HepG2 (cell line): ENCODE measurements around the gene SREBF1. TPM values are rescaled to one million over a fixed set of nuclear protein-coding genes. Genes with fewer than 3 reads are reported as not detected.
A peak's percentile ranks its signal among the peaks of the same experiment; 100 is the strongest.

Source experiments
- DBP ChIP-seq: sonication (generic); formaldehyde crosslinking; IDR thresholded peaks from 2 replicates; pipeline ENCODE4 v1.4.0; 2020; ENCODE audit warnings: missing genetic modification reagents; ENCODE audit errors: not compliant biosample characterization
- EP300 ChIP-seq, 3 experiments: sonication (generic) in 1 of 3; formaldehyde crosslinking in 1 of 3; IDR thresholded peaks; 2 replicates each; pipeline versions ENCODE4 v1.5.1 to v1.6.1; 2011 to 2020; ENCODE audit warnings: low read depth in 2 of 3, low read length in 2 of 3, borderline replicate concordance in 1 of 3, improper control_type of control experiment in 1 of 3, mild to moderate bottlenecking in 1 of 3, missing genetic modification reagents in 1 of 3, moderate library complexity in 1 of 3
- FUBP1 ChIP-seq: sonication (generic); formaldehyde crosslinking; IDR thresholded peaks from 2 replicates; pipeline ENCODE4 v1.5.1; 2020; ENCODE audit warnings: missing genetic modification reagents, mild to moderate bottlenecking, borderline replicate concordance
- SATB2 ChIP-seq: sonication (generic); formaldehyde crosslinking; IDR thresholded peaks from 2 replicates; pipeline ENCODE4 v1.5.0; 2020; ENCODE audit warnings: missing genetic modification reagents
- SMC3 ChIP-seq: IDR thresholded peaks from 2 replicates; pipeline ENCODE4 v1.6.1; 2011; ENCODE audit warnings: low read length, improper control_type of control experiment
- SOX5 ChIP-seq: IDR thresholded peaks from 2 replicates; pipeline ENCODE4 v1.6.1; 2016; ENCODE audit warnings: borderline replicate concordance
- ZBTB40 ChIP-seq, 2 experiments: fragments of 450-650 bp in 1 of 2; sonication (generic) in 1 of 2; formaldehyde crosslinking in 1 of 2; IDR thresholded peaks; 2 replicates each; pipeline versions ENCODE4 v1.6.1 to v1.8.0; 2016 to 2022; ENCODE audit warnings: antibody characterized with exemption in 1 of 2, mild to moderate bottlenecking in 1 of 2, missing genetic modification reagents in 1 of 2
- ZNF574 ChIP-seq: sonication (generic); formaldehyde crosslinking; IDR thresholded peaks from 2 replicates; pipeline ENCODE4 v1.4.0; 2020; ENCODE audit warnings: missing genetic modification reagents
- ZNF691 ChIP-seq: sonication (generic); formaldehyde crosslinking; IDR thresholded peaks from 2 replicates; pipeline ENCODE4 v1.4.0; 2020; ENCODE audit warnings: missing genetic modification reagents, low read depth, mild to moderate bottlenecking, borderline replicate concordance
- polyA plus RNA-seq, 8 experiments: library from polyadenylated mRNA; depleted of rRNA in 3 of 8; stranded (reverse) in 7 of 8; unstranded in 1 of 8; fragments of >200 nt; fragmentation: Illumina TruSeq in 4 of 8; extraction: Trizol in 4 of 8; gene quantifications; 2 replicates each; pipeline versions ENCODE4 v1.2.1 to v1.2.3, GENCODE V29; 2011 to 2016; ENCODE audit warnings: low read depth in 4 of 8, missing spikeins in 1 of 8, mixed read lengths in 1 of 8; ENCODE audit not compliant: insufficient read depth in 1 of 8
- total RNA-seq, 5 experiments: library from RNA; depleted of rRNA; stranded (reverse); fragments of >200 nt; fragmentation: Illumina TruSeq; extraction: Trizol; gene quantifications; 2 replicates each; pipeline ENCODE4 v1.2.3, GENCODE V29; 2016; ENCODE audit warnings: low read depth in 1 of 5

Gene SREBF1
- total and polyA plus RNA-seq, 2 of the 13 experiments (the other 11 are each of a cell fraction or from before 2014, with no cell fraction given) = 34.3 to 38.0 TPM

- peak; percentile 43; the same call in 1 of the 2 replicates for TF ChIP-seq SATB2 (CRISPR knock-in tag)
- peak; percentile 85 for TF ChIP-seq ZNF574 (CRISPR knock-in tag)
- no peak for TF ChIP-seq DBP (CRISPR knock-in tag)
- no peak for TF ChIP-seq FUBP1 (CRISPR knock-in tag)
- TF ChIP-seq EP300 (IDR thresholded peaks at IDR 0.05; ENCODE audit: low read depth in 2 of 2, low read length in 2 of 2) = peak in 1 of 2 experiments; percentile 71; a peak in 1 of 4 replicates
- TF ChIP-seq EP300 (CRISPR knock-in tag; IDR thresholded peaks at IDR 0.05; ENCODE audit: borderline replicate concordance) = no peak; the same call in 1 of the 2 replicates
- TF ChIP-seq SOX5 (CRISPR knock-in tag) = peak; percentile 55; the same call in 1 of the 2 replicates
- TF ChIP-seq SMC3 = no peak
- TF ChIP-seq ZBTB40 (IDR thresholded peaks at IDR 0.05) = no peak
- peak; percentile 68; the same call in 1 of the 2 replicates for TF ChIP-seq ZBTB40 (CRISPR knock-in tag; IDR thresholded peaks at IDR 0.05)
- TF ChIP-seq ZNF691 = no peak
Measured at GRCh38 chr17:17836250-17836817, 452 bp downstream of the SREBF1 start (continued).
